Epithelial cell of prostate (primary cell): ENCODE results near the gene MS4A4A.
"Not testable (repeated sequence)": the region's sequence is repeated elsewhere in the genome, so short reads cannot be mapped to it uniquely, and the experiment has no call there.

ENCODE experiments used
- DNase-seq: peaks from one replicate; pipeline ENCODE4 v3.0.0-alpha.2; 2011; ENCODE audit warnings: low read depth, low spot score
- H3K27ac ChIP-seq: fragments of 450-650 bp; 2 replicates; pipeline ENCODE4 v1.5.1; 2017; ENCODE audit warnings: mild to moderate bottlenecking

Gene MS4A4A

DNA sequence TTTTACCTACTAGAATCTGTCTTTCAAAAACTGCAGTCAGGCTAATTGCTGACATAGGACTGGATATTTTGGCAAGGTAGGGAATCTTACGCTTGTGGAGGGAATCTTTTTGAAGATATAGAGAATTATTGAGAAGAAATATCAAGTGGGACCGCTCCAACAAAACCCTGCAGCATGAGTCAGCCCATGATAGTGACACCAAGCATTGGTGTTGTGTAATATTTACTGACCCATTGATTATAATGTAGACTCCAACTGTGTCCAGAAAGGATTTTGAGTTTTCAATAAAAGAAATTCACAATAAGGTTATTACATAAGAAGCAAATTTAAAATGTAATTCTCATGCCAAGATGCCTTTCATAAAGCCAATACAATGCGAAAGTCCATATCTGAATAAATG, 20.7 kb downstream of the MS4A4A start:
- DNase-seq: no peak
- no peak overlapping the region for H3K27ac ChIP-seq

DNA sequence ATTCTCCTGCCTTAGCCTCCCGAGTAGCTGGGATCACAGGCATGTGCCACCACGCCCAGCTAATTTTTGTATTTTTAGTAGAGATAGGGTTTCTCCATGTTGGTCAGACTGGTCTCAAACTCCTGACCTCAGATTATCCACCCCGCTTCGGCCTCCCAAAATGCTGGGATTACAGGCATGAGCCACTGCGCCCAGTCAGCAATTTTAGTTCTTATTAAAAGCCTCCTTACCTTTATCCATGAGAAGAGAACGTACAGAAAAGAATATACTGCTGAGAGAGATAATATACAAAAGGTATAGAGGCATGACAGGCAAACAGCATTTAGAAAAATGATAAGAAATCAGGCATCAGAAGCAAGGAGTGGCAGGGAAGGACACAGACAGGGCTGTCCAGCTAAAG, 21.4 kb downstream of the MS4A4A start:
- H3K27ac ChIP-seq, DNase-seq: not testable (repeated sequence)

DNA sequence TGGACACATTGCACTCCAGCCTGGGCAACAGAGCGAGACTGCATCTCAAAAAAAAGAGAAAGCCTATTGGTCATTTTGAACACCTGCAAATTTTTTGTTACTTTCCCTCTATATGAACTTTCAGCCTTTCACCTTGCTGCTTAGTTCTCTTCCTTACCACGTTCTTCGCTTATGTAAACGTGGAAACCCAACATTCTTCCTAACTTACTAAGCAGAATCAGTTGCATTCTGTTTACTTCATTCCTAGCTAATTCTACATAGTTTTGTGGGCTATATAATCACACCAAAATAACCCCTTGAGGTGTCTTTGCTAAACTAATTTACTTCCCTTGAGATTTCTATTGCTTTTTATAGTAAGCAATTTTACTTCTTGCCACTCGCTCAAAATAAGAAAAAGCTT, 23.2 kb downstream of the MS4A4A start:
- H3K27ac ChIP-seq: no peak overlapping the region
- no peak for DNase-seq

GRCh38 chr11:60305906-60306619, 25.6 kb downstream of the MS4A4A start:
- H3K27ac ChIP-seq: peak overlapping the region; percentile 10
- no peak for DNase-seq

GRCh38 chr11:60307507-60308195, 27.2 kb downstream of the MS4A4A start:
- no peak overlapping the region for H3K27ac ChIP-seq
- DNase-seq: no peak

DNA sequence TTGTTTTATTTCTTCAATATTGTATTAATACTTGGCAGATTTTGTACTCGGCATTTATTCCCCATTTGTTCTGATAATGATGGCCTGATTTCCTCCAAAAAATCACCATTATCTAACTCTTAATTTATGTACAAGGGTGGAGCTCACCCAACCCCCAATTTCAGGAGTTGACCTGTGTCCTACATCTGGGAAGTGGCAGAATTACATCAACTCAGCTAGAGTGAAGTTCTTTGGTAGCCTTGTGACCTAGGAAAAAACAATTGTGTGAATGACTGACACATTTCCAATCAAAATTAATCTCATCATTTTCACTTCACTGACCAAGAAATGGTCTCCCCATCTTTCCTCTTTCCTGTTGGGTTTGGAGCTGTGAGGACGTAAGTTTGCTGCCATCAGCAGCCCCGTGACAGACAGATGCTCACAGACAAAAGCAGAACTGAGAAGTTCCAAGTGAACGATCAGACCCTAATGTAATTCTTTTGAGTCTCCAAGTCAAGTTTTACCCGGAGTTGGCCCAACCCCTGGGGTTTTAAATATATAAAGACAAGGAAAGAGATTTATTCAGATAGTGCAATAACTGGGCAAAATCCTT, 30.0 kb downstream of the MS4A4A start:
- no peak overlapping the region for H3K27ac ChIP-seq
- DNase-seq: no peak

DNA sequence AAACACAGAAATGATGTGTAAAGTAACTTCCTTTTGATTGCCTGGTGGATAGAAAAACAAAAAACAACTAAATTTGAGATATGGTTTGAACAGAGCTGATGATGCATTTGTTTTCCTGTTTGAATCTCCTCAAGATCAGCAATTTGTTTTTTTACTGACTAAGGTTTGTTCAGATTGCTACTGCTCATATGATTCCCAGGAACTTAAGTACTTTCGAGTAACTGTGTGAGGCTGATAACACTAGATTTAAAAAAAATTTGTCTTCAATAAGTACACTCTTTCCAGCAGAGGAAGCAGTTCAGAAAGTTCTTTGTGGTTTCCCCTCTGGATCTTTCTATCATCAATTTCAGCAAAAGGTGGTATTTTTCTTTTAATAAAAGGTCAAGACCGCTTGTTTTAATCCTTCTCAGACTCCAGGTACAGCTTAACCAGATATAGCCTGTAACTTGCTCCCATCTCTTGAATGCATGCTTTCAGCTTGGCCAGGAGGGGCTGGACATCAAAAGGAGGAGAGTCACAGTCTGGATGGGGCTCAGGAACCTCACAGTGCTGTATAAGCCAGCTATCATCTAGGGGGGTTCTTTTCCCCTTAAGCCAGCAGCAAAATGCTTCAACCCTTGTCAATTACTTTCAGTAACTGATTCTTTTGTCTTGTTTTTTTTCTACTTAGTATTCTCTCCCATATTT, 34.3 kb downstream of the MS4A4A start:
- DNase-seq: no peak
- no peak overlapping the region for H3K27ac ChIP-seq

- no peak for DNase-seq
- no peak overlapping the region for H3K27ac ChIP-seq
Measured at GRCh38 chr11:60315871-60316270, 35.4 kb downstream of the MS4A4A start.

GRCh38 chr11:60316317-60316716, 35.9 kb downstream of the MS4A4A start:
- no peak for DNase-seq
- no peak overlapping the region for H3K27ac ChIP-seq

DNA sequence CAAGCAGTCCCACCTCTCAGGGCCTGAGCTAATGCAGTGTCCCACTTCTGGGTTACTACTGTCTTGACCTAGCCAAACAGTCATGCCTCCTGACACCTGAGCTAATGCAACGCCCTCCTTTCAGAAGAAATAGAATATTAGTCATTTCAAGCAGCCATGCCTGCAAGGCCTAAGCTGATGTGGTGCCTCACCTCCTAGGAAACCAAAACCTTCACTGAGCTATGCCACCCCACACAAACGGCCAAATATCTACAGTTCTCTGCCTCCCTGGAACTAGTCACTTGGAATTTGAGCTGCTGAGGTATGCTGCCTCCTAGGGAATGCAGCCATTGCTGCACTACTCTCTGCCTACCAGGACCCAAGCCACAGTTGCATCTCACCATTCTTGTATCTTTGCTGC, 38.3 kb downstream of the MS4A4A start:
- H3K27ac ChIP-seq: no peak overlapping the region
- no peak for DNase-seq

DNA sequence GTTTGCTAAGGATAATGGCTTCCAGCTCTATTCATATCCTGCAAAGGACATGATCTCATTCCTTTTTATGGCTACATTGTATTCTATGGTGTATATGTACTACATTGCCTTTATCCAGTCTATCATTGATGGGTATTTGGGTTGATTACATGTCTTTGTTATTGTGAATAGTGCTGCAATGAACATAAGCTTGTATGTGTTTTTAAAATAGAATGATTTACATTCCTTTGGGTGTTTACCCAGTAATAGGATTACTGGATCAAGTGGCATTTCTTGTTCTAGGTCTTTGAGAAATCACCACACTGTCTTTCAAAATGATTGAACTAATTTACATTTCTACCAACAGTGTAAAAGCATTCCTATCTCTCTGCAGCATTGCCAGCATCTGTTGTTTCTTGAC, 40.6 kb downstream of the MS4A4A start:
- DNase-seq: no peak
- H3K27ac ChIP-seq: no peak overlapping the region

GRCh38 chr11:60326955-60327354, 46.5 kb downstream of the MS4A4A start, which contains the start of gene MS4A6E:
Gene MS4A6E, plus strand, starts transcription at chr11:60327255. Its CDS starts 7,641 bp downstream, at chr11:60334896.
- DNase-seq: no peak
- no peak within 1 kb of the TSS for H3K27ac ChIP-seq

DNA sequence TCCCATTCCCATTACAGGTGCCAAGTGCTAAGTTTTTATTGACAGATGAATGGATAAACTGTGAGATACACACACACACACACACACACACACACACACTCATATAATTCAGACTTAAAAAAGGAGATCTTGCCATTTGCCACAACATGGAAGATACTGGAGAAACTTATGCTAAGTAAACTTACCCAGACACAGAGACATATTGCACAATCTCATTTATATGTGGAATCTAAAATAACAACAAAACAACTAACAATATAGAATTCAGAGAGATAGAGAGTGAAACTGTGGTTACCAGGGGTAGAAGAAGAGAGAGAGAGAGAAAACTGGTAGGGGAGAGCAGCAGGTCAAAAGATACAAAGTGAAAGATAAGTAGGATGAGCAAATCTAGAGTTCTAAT, 48.0 kb downstream of the MS4A4A start:
- no peak overlapping the region for H3K27ac ChIP-seq
- DNase-seq: no peak

DNA sequence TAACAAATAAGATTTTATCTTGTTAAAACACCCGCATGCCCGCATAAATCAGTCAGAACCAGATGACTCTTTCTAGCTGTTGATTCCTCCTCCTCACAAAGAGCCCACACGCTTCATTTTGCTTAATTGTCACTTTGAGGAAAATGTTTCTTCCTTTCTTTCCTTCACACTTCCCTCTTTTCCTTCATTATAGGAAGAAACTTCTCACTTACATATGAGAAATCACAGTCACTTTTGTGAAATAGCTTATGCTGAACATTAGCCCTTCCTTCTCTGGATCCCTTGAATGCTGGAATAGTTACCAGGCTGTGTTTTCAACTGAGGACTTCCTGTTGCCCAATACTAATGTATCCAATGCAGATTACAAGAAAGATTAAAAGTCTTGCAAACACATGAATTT, 52.4 kb downstream of the MS4A4A start:
- DNase-seq: no peak
- H3K27ac ChIP-seq: no peak overlapping the region

DNA sequence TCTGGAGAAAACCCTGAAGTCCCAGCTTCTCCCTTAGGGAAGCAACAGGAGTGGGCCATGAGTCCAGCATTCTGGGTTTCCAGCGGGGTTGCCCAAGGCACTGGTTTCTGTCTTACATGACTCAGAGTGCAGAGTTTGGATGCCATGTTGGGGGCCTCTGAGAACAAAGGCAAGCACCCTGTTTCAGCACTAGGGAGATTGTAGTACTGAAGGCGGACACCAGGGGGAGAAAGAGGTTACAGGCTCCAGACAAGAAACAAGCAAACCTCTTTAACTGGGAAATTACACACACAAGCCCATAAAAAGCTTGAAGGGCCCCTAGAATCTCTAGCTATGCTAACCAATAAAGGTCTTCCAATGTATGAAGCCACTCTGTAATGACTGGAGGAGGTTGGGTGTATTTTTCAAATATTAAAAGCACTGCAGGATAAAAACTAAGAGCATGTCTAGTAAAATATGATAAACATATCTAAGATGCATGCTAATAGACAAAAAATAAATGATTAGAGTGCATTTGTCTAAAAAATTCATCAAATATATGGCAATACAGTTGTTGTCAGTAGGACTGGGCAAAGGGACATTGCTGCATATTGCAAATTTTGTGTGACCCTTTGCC, 53.6 kb downstream of the MS4A4A start:
- DNase-seq: no peak

DNA sequence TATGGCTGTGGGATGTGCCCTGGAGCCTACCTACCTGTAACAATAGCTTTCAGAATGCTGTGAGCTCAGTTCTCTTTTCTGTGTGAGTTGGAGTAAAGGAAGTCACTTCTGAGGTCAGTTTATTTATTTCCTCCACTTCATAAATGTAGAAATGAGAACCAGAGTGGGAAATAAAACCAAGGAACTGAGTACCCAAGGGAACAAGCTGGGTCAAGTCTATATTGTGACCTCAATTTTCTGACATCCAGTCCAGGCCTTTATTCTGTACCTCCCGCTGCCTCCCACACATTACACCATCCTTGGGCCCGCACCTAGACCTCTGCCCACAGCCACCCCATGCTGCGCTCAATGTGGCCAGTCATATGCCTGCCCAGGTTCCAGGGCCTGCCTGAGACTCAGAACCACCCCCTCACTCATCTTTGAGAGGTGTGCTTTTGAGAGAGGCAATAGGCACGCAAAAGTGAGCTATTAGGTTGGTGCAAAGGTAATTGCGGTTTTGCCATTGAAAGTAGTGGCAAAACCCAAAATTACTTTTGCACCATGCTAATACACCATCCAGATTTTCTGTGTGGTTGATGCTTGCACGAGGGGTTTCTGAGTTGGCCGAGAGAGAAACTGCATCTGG, 56.4 kb downstream of the MS4A4A start:
- no peak for DNase-seq

More for the DNA sequence above, 53.6 kb downstream of the MS4A4A start:
- H3K27ac ChIP-seq: no peak overlapping the region

GRCh38 chr11:60338053-60338452, 57.6 kb downstream of the MS4A4A start:
- H3K27ac ChIP-seq: no peak overlapping the region
- DNase-seq: no peak

More for the DNA sequence above, 56.4 kb downstream of the MS4A4A start:
- H3K27ac ChIP-seq: no peak overlapping the region

GRCh38 chr11:60339356-60339755, 58.9 kb downstream of the MS4A4A start:
- no peak overlapping the region for H3K27ac ChIP-seq
- no peak for DNase-seq

DNA sequence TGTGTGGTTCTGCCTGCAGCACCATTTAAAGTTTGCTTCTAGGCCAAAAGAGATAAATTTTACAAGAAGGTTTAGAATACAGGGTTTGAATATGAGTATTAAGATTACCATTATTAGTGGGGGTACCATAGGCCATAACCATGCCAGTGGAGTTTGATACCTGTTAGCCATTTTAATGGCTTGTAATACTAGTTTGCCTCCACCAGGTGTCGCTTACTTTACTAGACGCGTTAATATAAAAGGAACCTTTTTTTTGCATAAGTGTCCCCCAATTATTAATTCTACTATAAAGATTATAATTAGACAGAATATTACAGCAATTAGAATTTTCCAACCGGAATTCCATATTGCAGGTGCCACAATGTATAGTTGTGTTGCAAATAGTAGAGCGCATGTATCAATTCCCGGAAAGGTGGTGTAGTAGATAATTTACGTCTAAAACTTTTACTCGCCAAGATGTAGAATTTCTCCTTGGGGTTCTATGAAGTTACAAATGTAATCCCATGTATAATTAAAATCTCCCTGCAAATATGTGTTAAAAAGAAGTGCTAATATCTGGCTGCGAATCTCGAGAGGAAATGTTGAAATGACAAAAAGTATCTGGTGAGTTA, 62.7 kb downstream of the MS4A4A start:
- DNase-seq: no peak

GRCh38 chr11:60344146-60344545, 63.7 kb downstream of the MS4A4A start:
- no peak for DNase-seq
- no peak overlapping the region for H3K27ac ChIP-seq

More for the DNA sequence above, 62.7 kb downstream of the MS4A4A start:
- H3K27ac ChIP-seq: no peak overlapping the region
